Inflammatory macrophage (primary cell): ENCODE results near the gene SMIM1.

ENCODE experiments used
- DNase-seq, 2 donors: peaks; one replicate each; pipeline ENCODE4 v3.0.0-alpha.2; 2020 to 2022
- total RNA-seq, 18 experiments: gene quantifications; one replicate each; lab custom pipeline; 2026; ENCODE audit warnings: mixed read lengths in 6 of 18, inconsistent platforms in 2 of 18; lab: John Stamatoyannopoulos, UW

SMIM1 gene
- 0 to 0.89 (median 0.31) reads per million in 18 experiments for total RNA-seq

- no peak for DNase-seq
Measured at GRCh38 chr1:3772715-3773571, at the start of gene SMIM1. Gene SMIM1 (plus strand): TSS chr1:3772749. CDS start chr1:3775374, 2,625 bp downstream.

GRCh38 chr1:3722846-3723245, 49.7 kb upstream of the SMIM1 start:
- DNase-seq: no peak

GRCh38 chr1:3724416-3725030, 48.0 kb upstream of the SMIM1 start:
- DNase-seq: peak; percentile 50 to 72

GRCh38 chr1:3725366-3725765, 47.2 kb upstream of the SMIM1 start:
- DNase-seq: no peak

GRCh38 chr1:3727042-3727824, 45.3 kb upstream of the SMIM1 start:
- peak; percentile 27 to 41 for DNase-seq

GRCh38 chr1:3727825-3728776, 44.4 kb upstream of the SMIM1 start:
- DNase-seq: no peak

- DNase-seq: no peak
Measured at GRCh38 chr1:3729594-3730542, 42.7 kb upstream of the SMIM1 start.

GRCh38 chr1:3730543-3731247, 41.9 kb upstream of the SMIM1 start:
- no peak for DNase-seq

- DNase-seq: no peak
Measured at GRCh38 chr1:3731583-3732433, 40.7 kb upstream of the SMIM1 start.

GRCh38 chr1:3732434-3733093, 40.0 kb upstream of the SMIM1 start:
- no peak for DNase-seq

GRCh38 chr1:3733094-3733882, 39.3 kb upstream of the SMIM1 start:
- DNase-seq: no peak

GRCh38 chr1:3733883-3734589, 38.5 kb upstream of the SMIM1 start:
- DNase-seq: no peak

GRCh38 chr1:3734602-3735001, 37.9 kb upstream of the SMIM1 start:
- DNase-seq: no peak

- no peak for DNase-seq
Measured at GRCh38 chr1:3735027-3735681, 37.4 kb upstream of the SMIM1 start.

GRCh38 chr1:3735688-3736087, 36.9 kb upstream of the SMIM1 start:
- DNase-seq: no peak

GRCh38 chr1:3736131-3736561, 36.4 kb upstream of the SMIM1 start:
- DNase-seq: no peak
